ENCODE data around the gene SMIM22.

SMIM22 gene

GRCh38 chr16:4752351-4753100 is 42.6 kb upstream of the SMIM22 start:
- TF ChIP-seq, protein P1, sequence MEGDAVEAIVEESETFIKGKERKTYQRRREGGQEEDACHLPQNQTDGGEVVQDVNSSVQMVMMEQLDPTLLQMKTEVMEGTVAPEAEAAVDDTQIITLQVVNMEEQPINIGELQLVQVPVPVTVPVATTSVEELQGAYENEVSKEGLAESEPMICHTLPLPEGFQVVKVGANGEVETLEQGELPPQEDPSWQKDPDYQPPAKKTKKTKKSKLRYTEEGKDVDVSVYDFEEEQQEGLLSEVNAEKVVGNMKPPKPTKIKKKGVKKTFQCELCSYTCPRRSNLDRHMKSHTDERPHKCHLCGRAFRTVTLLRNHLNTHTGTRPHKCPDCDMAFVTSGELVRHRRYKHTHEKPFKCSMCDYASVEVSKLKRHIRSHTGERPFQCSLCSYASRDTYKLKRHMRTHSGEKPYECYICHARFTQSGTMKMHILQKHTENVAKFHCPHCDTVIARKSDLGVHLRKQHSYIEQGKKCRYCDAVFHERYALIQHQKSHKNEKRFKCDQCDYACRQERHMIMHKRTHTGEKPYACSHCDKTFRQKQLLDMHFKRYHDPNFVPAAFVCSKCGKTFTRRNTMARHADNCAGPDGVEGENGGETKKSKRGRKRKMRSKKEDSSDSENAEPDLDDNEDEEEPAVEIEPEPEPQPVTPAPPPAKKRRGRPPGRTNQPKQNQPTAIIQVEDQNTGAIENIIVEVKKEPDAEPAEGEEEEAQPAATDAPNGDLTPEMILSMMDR (IDR thresholded peaks at IDR 0.05): no peak

- TF ChIP-seq, protein P1 (IDR thresholded peaks at IDR 0.05): no peak
These were observed 41.9 kb upstream of the SMIM22 start for GRCh38 chr16:4753227-4753626.

- TF ChIP-seq, protein P1 (IDR thresholded peaks at IDR 0.05): no peak
These were observed 40.3 kb upstream of the SMIM22 start for GRCh38 chr16:4754865-4755264.

- TF ChIP-seq, protein P1 (IDR thresholded peaks at IDR 0.05): no peak
These were observed 39.5 kb upstream of the SMIM22 start for GRCh38 chr16:4755687-4756086.

GRCh38 chr16:4760221-4760910 is 34.8 kb upstream of the SMIM22 start:
- TF ChIP-seq, protein P1 (IDR thresholded peaks at IDR 0.05): no peak

GRCh38 chr16:4762205-4762604 is 33.0 kb upstream of the SMIM22 start:
- TF ChIP-seq, protein P1 (IDR thresholded peaks at IDR 0.05): no peak

GRCh38 chr16:4763791-4764190 is 31.4 kb upstream of the SMIM22 start:
- TF ChIP-seq, protein P1 (IDR thresholded peaks at IDR 0.05): no peak

Measured in LNCAP (cell line).